GM18508 (cell line): ENCODE measurements around the gene OCA2.

ENCODE experiments used
- ATAC-seq: cut with Tn5 transposase; IDR thresholded peaks from one replicate; pipeline ENCODE4 v1.9.1; 2021; ENCODE audit warnings: moderate number of reproducible peaks; ENCODE audit not compliant: insufficient read depth, unreplicated experiment

OCA2 gene

GRCh38 chr15:28030801-28031200 lies 68.3 kb downstream of the OCA2 start:
- ATAC-seq, result no peak

GRCh38 chr15:28027714-28028076 lies 71.4 kb downstream of the OCA2 start:
- no peak for ATAC-seq

DNA sequence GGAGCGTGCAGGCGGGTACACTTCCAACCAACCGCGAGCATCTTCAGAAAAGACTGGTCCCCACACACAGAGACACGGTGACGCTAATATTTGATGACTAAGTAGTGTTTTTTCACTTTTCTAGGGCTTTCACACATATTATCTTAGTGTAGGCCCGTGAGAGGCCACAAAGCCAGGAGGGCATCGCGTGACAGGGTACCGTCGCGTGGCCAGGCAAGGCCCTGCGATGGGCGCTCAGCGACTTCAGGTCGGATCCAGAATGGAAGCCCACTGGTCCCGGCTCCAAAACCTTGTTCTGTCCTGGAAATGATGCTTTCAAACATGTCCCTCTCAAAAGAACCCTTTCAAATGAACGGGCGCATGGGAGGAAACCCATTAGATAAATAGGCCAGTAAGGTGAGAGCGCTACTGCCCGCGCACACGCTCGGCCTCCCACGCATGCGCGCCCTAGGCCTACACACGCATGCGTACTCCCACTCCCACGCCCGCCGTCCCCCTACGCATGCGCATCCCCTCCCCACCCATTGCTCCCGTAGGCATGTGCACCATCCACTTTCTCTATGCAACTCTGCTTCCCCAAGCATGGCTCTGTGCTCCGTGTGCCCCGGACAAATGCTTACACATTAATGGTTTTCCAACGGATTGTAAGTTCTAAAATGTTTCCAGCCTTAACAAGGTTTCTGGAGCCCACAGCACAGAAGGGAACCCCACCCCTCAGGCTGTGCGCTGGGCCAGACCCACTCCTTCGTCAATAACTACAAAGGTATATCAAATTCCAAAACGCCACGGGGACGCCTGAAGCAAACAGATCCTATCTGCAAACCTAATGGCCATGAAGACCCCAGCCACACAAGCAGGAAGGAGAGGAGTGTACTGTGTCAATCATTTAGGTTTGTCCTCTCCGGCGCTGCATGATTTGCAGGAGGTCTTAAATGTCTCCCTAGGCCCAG lies 72.1 kb downstream of the OCA2 start:
- no peak for ATAC-seq

DNA sequence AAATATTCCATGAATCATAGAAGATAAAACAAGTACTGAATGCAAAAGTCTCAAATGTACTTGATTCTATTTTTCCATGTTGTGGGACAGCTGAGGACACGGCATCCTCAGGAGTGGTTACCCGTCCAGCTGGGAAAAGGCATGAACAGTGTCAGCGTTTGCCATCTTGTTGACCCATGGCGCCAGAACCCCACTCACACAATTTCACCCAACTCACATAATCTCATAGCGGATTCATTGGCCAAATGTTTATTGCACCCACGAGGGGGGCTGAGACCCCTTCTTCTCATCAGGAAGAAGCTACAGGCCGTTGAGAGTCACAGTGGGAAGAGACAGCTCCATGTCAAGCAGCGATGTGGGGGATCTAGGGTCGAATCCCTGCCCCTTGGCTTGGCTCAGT lies 72.9 kb downstream of the OCA2 start:
- ATAC-seq, result no peak

DNA sequence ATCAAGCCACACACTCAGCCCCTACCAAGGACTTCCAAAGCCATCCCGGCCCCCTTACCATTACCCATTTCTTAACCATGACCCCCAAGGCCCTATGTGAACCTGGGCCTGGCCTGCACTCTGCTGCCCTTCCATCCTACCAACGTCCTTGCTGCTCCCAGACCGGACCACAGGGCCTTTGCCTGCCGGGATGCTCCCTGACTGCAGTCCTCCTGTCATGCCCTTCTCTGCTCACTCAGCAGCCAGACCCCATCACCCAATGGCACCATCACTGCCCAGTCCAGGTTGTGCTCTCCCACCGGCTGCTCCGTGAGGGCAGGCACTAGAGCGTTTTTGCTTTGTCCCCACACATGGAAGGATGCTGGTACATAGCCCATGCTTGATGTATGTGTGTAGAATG lies 73.7 kb downstream of the OCA2 start:
- ATAC-seq, result no peak

GRCh38 chr15:28024889-28025250 lies 74.2 kb downstream of the OCA2 start:
- no peak for ATAC-seq

DNA sequence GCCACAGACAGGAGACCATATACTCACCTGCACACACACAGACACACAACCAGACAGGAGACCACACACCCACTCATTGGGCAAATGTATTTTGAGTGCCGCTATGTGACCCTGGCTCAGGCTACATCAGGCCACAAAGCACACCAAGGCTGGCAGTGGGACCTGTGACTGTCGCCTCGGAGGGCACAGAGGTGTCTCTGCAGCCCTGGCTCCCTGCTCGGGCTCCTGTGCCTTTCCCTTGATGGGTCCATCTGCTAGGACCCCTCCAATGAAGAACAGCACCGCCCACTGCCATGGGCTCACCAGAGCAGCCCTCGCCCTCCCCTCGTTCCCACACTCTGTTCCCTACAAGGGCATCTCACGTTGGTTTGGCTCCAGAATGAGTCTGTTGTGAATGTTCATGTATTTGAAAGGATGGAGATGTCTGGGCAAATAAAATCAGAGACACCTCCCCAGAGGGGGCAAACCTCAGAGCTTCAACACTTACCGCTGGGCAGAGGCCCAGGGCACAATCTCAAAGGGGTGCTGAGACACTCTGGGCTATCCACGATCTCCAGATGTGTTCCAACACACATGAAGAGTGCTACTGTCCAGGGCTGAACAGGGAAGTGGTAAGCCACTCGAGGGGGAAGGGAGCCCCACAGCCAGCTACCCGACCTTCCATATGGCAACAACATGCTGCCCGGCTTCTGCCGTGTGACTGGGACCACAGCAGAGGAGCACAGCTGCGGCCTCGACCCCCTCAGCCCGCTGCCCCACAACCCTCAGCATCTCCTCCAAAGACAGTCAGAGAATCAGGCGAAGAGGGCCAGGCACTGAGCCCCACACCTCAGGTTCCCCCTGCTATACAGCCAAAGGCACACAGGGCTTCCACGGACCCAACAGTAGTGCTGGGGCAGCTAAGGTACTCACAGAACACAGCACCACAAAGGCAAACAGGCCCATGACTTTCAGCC lies 74.9 kb downstream of the OCA2 start:
- ATAC-seq, result no peak

DNA sequence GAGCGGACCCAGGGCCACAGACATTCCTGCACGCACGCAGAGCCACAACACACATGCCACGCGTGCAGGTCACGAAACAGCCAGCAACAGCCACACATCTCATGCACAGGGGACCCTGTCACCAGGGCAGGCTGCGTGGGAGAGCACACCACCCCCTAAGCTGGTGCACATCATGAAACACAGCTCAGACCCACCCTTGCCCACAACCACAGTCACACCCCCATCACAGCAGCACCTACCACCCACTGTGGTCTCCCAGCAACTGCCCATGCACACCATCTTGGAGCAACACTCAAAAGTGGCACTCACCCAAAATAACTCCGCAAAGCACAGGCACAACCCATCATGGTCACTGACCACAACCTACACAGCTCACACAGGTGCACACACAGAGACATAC lies 75.7 kb downstream of the OCA2 start:
- no peak for ATAC-seq

DNA sequence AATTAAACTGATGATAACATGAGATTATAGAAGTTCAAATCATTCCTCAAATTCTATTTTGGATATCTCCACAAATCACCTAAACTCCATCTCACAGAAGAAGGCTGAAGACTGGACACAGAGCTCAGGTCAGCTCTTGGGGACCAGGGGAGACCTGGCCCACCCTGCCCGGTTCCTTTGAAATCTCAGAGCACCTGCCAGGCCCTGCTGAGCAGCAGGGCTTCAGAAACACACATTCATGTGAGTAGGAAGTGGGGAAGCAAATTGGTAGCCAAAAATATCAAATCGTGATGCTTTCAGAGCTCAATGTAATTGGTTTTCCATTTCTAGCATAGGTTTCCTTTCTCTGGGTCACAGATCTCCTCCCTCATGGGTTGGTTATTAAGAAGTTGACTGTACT lies 76.2 kb downstream of the OCA2 start:
- no peak for ATAC-seq

- no peak for ATAC-seq
These were observed 76.9 kb downstream of the OCA2 start for GRCh38 chr15:28022181-28022580.

DNA sequence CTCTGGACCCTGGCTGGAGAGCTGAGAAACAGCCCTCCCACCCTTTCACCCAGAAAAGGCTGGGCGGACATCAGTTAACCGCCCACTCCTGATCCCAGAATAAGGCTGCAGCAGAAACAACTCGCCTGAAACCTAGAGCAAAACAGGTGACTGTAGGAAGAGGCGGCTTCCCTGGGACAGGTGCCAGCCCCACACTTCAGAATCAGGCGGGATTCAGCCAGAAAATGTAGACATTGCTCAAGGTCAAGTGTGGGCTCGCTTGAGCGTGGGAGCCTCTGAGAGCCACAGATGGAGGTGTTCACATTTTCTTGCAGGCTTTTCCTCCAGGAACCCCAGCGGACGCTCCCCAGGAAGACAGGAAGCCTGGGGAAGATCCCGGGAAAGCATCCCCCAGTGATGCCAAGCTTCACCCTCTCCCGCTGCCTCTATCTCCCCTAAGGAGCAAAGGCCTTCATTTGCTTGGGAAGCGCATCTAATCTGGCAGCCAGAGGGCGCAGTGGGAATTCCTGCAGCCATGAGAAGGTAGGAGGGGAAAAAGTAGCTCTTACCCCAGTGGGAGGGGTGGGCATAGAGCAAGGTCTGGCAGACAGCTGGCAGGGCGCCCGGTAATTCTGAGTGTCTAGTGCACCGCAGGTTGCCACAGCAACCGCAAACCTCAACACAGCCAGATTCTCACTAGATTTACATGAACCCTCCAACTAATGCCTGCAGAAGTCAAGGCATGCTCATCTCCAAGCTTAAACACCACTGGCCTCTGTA lies 77.7 kb downstream of the OCA2 start:
- no peak for ATAC-seq

GRCh38 chr15:28020644-28021043 lies 78.5 kb downstream of the OCA2 start:
- no peak for ATAC-seq

- ATAC-seq, result no peak
These were observed 79.4 kb downstream of the OCA2 start for GRCh38 chr15:28019594-28020309.

DNA sequence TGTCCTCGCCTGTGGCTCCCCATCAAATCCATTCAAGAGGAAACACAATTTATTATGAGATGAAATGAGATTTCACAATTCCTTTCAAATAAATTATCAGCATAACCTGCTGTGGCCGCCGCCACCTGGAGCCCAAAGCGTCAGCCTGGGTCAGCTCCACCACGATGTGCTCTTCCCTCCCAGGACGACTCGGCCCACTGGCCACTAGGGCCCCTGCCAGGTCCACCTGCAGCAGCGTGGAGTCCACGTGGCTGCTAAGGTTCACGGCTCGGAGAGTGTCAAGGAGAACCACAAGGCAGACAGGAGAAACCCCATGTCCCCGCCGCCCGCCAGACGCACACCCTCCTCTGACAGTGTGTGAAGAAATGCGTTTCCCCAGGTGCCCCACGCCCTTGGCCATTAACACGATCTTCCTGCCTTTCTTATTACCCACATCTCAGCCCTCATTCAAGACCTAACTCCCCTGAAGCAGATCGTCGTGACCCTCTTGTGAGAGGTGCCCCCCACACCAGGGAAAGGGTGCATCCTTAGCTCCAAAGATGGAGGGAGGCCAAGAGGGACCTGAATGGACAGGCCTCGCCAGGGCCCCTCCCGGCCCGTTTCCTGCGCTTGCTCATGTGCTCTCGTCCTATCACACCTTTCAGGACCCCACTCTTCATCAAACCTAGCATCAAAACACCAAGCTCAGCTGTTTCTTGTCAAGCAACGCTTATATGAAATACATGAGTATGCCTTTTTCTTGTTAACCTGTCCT lies 80.6 kb downstream of the OCA2 start:
- no peak for ATAC-seq

DNA sequence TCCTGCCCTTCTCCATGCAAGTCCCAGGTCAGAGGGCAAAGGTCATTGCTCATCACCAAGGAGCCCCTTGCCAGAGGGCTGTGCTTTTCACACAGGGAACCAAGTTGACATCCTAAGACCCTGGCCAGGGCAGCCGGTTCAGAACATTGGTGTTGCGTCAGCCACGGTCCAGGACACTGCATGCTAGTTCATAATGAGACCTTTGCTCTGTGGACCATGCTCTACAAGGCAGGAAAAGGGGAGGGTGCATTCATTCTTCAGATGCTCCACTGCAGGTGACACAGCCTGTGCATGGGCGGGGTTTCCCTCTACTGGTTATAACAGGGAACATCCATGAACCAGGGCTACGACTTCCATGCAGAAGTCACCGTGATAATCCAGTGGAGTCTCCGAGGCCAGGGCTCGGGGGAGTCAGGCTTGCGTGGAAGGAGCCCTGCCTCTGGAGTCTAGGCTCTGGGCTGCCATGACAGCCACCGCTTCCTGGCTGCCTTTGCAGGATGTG lies 81.6 kb downstream of the OCA2 start:
- no peak for ATAC-seq

DNA sequence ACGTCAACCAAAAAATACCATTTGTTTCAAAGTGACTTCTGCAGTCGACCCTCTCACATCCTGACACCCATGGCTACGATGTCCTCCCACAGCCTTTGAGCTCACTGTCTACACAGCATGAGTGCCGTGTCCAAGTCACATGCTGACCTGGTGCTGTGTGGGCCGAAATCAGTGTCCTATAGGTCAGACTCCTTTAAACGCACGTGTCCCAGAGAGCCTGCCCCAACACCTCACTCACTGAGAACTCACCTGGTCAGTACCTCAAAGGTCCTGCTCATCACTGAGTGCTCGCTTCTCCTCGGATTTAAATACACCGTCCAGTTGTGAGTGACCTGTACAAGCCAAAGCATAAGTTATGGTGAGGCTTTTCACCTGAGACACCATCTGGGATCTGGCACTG lies 83.3 kb downstream of the OCA2 start:
- ATAC-seq, result no peak

GRCh38 chr15:28014623-28015200 lies 84.4 kb downstream of the OCA2 start:
- no peak for ATAC-seq

DNA sequence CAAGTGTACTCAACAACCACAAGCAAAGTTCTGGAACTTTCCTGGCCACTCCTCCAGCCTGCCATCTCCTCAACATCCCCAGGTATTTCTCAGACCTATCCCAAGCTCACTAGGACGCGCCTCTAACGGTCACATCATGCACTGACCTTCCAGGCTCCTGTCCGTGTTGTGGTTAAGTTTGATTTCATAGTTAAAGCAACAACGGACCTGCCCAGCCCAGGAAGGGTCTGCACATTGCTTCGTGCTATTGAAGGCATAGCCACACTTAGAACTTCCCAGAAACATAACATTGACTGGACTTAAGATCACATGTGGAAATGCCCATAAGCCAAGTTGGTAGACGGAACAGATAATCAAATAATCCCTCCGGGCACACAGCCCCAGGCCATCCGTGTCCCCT lies 85.1 kb downstream of the OCA2 start:
- ATAC-seq, result no peak

GRCh38 chr15:28013480-28013879 lies 85.6 kb downstream of the OCA2 start:
- no peak for ATAC-seq
